ENCODE results near the gene LRRC74A.
"Not testable (repeated sequence)": the region's sequence is repeated elsewhere in the genome, so short reads cannot be mapped to it uniquely, and the experiment has no call there.

The LRRC74A gene

GRCh38 chr14:76910371-76910890 lies 84.2 kb downstream of the LRRC74A start:
- Histone ChIP-seq H3K4me2 (ENCODE audit: low read length) (no peak overlapping the region), H3K9me3 (ENCODE audit: insufficient read depth, low read length) (no peaks in the 10 kb centered on the region), H3K4me3 (ENCODE audit: low read length) (no peak overlapping the region), H3K27ac (ENCODE audit: low read length) (no peak overlapping the region), H3K79me2 (ENCODE audit: low read length) (no peaks in the 10 kb centered on the region), H3K27me3 (ENCODE audit: low read depth, low read length) (no peaks in the 10 kb centered on the region), H3K9ac (ENCODE audit: low read length) (no peak overlapping the region), H3K4me1 (ENCODE audit: low read length) (peaks cover 23% of the 10 kb centered on the region), H2AFZ (ENCODE audit: low read depth, low read length) (no peak overlapping the region), H3K36me3 (replicated peaks; ENCODE audit: low read depth, low read length) (no peaks in the 10 kb centered on the region), H4K20me1 (ENCODE audit: insufficient read depth, low read length) (no peaks in the 10 kb centered on the region)
- TF ChIP-seq CTCF (IDR thresholded peaks at IDR 0.05; ENCODE audit: low read depth, low read length) = no peak
- no peak for TF ChIP-seq EZH2phosphoT487 (IDR thresholded peaks at IDR 0.05; ENCODE audit: low read depth)

- Histone ChIP-seq H3K27ac (ENCODE audit: low read length) (no peak overlapping the region), H3K4me3 (ENCODE audit: low read length) (no peak overlapping the region), H3K4me2 (ENCODE audit: low read length) (no peak overlapping the region), H3K27me3 (ENCODE audit: low read depth, low read length) (no peaks in the 10 kb centered on the region), H2AFZ (ENCODE audit: low read depth, low read length) (no peak overlapping the region), H4K20me1 (ENCODE audit: insufficient read depth, low read length) (no peaks in the 10 kb centered on the region), H3K9ac (ENCODE audit: low read length) (no peak overlapping the region), H3K36me3 (replicated peaks; ENCODE audit: low read depth, low read length) (no peaks in the 10 kb centered on the region), H3K79me2 (ENCODE audit: low read length) (no peaks in the 10 kb centered on the region), H3K9me3 (ENCODE audit: insufficient read depth, low read length) (no peaks in the 10 kb centered on the region), H3K4me1 (ENCODE audit: low read length) (peaks cover 18% of the 10 kb centered on the region)
- TF ChIP-seq EZH2phosphoT487 (IDR thresholded peaks at IDR 0.05; ENCODE audit: low read depth) (no peak), CTCF (IDR thresholded peaks at IDR 0.05; ENCODE audit: low read depth, low read length) (no peak)
These were observed 85.3 kb downstream of the LRRC74A start for GRCh38 chr14:76911473-76911872.

- H2AFZ ChIP-seq (ENCODE audit: low read depth, low read length); H3K9ac ChIP-seq (ENCODE audit: low read length); H3K36me3 ChIP-seq (replicated peaks; ENCODE audit: low read depth, low read length); H3K27ac ChIP-seq (ENCODE audit: low read length); H3K27me3 ChIP-seq (ENCODE audit: low read depth, low read length); H3K4me3 ChIP-seq (ENCODE audit: low read length); H3K4me2 ChIP-seq (ENCODE audit: low read length); H3K9me3 ChIP-seq (ENCODE audit: insufficient read depth, low read length); H4K20me1 ChIP-seq (ENCODE audit: insufficient read depth, low read length); H3K79me2 ChIP-seq (ENCODE audit: low read length): not testable (repeated sequence)
- peaks cover 28% of the 10 kb centered on the region for H3K4me1 ChIP-seq (ENCODE audit: low read length)
These were observed 88.4 kb downstream of the LRRC74A start for GRCh38 chr14:76914533-76915081.

GRCh38 chr14:76916040-76916715 lies 90.0 kb downstream of the LRRC74A start:
- Histone ChIP-seq H3K9ac (ENCODE audit: low read length) (no peak overlapping the region), H2AFZ (ENCODE audit: low read depth, low read length) (no peak overlapping the region), H3K27me3 (ENCODE audit: low read depth, low read length) (no peaks in the 10 kb centered on the region), H3K4me1 (ENCODE audit: low read length) (peaks cover 39% of the 10 kb centered on the region), H3K4me3 (ENCODE audit: low read length) (no peak overlapping the region), H3K27ac (ENCODE audit: low read length) (no peak overlapping the region), H3K79me2 (ENCODE audit: low read length) (no peaks in the 10 kb centered on the region), H3K36me3 (replicated peaks; ENCODE audit: low read depth, low read length) (no peaks in the 10 kb centered on the region), H3K4me2 (ENCODE audit: low read length) (no peak overlapping the region), H3K9me3 (ENCODE audit: insufficient read depth, low read length) (no peaks in the 10 kb centered on the region), H4K20me1 (ENCODE audit: insufficient read depth, low read length) (no peaks in the 10 kb centered on the region)
- TF ChIP-seq EZH2phosphoT487 (IDR thresholded peaks at IDR 0.05; ENCODE audit: low read depth) (no peak), CTCF (IDR thresholded peaks at IDR 0.05; ENCODE audit: low read depth, low read length) (no peak)

Measured in OCI-LY3 (cell line).